SK-N-DZ (cell line): ENCODE data around the gene PSMA3. TPM values are rescaled to one million over a fixed set of nuclear protein-coding genes. Genes with fewer than 3 reads are reported as not detected.
"Not testable (repeated sequence)": the region's sequence is repeated elsewhere in the genome, so short reads cannot be mapped to it uniquely, and the experiment has no call there.

ENCODE experiments used
- DNase-seq: peaks from one replicate; pipeline ENCODE4 v3.0.0-alpha.2; 2015; ENCODE audit warnings: low spot score
- polyA plus RNA-seq, 2 experiments: library from polyadenylated mRNA; depleted of rRNA; stranded (reverse); fragments of >200 nt; gene quantifications; 2 replicates each; pipeline ENCODE4 v1.2.3, GENCODE V29; 2014

PSMA3 gene
- polyA plus RNA-seq (2014; cell fraction: cytosol; rRNA removed): 200 and 225 TPM in 2 replicates
- 116 and 148 TPM in 2 replicates for polyA plus RNA-seq (2014; cell fraction: nucleus; rRNA removed)

DNA sequence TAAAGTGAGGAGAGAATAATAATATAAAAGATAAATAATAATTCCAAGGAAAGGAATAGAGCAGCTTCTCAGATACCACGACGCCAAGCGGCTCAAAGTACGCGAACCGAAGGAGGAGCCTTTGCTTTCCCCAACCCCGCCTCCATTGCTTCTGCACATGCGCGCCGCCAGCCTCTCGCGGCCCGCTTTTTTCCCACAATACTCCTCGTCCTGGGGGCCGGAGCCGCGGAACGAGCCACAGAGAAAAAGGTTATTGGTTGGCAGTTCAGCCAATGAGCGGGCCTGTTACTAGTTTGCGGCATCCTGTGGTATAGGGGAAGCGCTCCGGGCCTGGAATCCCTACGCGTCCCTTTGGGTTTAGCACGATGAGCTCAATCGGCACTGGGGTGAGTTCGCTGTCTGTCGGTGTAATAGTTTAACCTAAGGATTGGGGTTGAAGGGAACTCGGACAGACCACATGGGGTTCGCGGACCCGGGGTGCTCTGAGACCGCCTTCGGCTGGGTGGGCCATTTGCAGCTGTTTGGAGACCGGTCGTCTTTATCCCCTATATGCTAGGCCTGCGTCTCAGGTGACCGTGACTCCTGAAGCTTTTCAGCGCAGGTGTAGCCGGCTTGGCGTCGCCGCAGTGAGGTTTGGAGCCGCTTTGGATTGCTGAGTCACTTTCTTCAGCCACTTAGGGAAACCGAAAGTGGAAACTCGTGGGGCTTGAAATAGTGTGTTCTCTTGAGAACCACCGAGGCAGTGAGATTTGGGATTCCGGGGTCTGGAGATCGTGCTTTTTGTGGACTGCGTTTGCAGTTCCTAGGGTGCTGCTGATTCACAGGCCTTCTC lies at the start of gene PSMA3:
PSMA3 (plus strand) TSS at position 288 of the 832 bp plus-strand sequence; CDS start at position 366, 78 bp downstream.
- DNase-seq: peak; percentile 95

DNA sequence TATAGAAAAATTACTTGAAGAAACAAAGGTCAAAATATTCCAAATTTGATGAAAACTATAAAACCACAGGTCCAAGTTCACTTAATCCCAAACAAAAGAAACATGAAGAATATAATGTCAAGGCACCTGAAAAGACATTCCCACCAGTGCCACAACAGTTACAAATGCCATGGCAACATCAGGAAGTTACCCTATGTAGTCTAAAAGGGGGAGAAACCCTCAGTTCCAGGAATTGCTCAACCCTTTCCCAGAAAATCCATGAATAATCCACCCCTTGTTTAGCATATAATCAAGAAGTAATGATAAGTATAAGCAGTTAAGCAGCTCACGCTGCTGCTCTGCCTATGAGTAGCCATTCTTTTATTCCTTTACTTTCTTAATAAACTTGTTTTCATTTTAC lies 48.4 kb upstream of the PSMA3 start:
- DNase-seq: no peak

DNA sequence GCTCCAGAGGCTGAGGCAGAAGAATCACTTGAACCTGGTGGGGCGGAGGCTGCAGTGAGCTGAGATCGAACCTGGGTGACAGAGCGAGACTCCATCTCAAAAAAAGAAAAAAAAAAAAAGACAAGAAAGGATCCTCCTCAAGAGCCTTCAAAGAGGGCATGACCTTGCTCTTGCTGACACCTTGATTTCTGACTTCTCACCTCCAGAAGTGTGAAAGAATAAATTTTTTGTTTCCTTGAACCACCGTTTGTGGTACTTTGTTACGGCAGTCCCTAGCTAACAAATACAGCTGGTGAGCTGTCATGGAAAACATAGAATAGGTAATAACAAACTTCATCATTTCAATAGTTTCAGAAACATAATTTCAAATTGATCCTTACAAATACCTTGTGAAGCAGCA lies 46.6 kb upstream of the PSMA3 start:
- no peak for DNase-seq

DNA sequence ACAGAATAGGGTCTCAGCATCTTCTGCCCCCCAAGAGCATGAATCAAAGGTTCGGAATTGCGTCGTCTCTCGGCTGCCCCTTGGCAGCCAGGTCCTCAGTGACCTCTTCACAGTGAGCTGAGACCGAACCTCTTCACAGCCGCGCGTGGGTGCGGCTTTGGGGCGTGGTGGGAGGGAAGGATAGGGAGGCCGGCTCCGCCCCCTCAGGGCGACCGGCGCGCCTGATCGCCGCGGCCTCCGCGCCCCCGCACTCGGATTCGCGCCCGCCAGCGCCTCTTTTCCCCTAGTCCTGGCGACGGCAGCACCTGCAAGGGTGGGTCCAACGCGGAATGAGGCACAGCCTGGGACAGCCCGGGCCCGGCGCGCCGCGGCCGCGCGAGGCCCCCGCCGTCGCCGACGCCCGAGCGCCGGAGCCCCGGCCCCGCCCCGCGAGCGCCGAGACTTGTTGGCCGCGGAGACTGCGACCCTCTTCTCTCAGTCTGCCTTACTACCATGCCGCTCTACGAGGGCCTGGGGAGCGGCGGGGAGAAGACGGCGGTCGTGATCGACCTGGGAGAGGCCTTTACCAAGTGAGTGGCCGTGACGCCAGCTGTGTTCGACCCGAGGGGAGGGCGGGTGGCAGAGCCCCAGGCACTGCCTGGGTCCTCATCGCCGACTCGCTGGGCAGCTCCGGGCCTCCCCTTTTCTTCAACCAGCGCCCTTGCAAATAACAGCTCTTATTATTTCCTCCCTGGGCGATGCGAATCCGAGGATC lies 44.7 kb upstream of the PSMA3 start, which contains the start of gene ACTR10:
ACTR10 (plus strand) TSS at position 424 of the 754 bp plus-strand sequence; CDS start at position 493, 69 bp downstream.
- DNase-seq: peak; percentile 86

DNA sequence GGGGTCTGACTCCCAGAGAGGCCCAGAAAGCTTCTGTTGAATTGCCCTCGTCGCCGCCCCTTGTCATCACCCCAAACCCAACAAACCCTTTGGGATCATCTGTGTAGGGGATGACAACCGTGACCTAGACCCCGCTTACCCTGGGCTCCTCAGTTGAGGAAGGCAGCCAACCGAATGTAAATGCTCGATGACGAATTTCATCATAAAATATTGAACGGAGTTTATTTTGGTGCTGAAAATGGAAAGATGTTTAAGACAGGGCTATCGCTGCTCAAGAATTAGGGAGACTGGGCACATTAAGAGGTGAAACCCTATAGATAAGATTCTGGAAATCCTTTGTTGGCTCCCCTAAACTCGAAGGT lies 44.2 kb upstream of the PSMA3 start:
- no peak for DNase-seq

DNA sequence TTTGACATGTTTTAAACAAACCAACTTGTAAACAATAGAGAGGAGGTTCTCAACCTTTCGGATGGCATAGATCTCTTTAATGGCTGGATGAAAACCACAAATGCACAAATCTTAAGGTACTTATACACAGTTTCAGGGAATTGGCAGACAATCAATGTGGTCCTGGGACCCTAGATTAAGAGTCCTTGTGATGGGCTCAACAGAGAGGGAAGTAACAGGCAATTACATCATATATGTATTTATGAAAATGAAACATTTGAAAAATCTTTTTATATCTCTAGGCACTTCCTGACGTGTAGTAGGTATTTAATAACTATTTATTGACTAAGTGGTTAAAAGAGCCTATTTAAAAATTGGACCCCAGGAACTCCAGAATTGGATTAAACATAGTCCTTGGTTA lies 43.8 kb upstream of the PSMA3 start:
- no peak for DNase-seq

DNA sequence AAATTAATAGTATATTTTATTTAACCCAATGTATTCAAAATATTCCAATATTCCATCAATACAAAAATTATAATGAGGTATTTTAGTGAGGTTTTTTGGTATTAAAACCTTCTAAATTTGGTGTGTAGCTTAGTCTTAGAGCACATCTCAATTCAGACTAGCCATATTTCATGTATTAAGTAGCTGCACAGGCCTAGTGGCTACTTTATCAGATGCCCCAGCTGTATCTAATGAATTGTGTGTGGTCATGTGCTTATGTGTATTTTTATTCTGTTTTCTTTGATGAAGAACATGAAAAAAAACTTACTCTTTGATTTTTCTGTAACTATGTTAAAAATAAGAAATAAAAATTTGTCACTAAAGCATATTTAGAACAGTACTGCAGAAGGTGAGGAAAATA lies 31.5 kb upstream of the PSMA3 start:
- DNase-seq: no peak

DNA sequence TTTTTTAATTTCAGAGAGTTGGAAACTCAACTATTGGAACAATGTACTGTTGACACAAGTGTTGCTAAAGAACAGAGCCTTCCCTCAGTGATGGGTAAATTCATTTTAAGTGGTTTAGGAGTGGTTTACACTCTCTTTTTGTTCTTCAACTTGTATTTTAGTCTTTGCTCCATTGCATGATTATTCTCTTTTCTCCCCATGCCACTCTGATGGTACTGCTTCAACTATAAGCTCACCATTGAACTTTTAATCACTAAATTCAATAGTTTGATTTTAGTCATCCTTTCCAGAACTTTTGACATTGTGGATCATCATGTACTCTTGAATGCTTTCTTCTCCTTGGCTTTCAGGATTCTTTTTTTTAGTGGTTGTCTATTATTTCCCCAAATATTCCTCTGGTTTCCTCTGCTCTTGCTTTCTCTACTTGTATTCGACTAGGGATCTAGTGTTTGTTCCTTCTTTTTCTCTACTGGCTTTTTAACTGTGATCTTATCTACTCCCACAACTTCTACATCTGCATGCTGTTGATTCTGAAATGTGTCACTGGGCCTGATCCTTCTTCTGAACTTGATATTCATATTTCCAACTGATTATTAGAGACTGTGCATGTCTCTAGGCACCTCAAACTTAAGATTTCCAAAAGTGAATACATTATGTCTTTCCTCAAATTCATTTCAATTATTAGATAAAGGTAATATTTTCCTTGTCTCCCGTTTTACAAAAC lies 29.3 kb upstream of the PSMA3 start:
- no peak for DNase-seq

DNA sequence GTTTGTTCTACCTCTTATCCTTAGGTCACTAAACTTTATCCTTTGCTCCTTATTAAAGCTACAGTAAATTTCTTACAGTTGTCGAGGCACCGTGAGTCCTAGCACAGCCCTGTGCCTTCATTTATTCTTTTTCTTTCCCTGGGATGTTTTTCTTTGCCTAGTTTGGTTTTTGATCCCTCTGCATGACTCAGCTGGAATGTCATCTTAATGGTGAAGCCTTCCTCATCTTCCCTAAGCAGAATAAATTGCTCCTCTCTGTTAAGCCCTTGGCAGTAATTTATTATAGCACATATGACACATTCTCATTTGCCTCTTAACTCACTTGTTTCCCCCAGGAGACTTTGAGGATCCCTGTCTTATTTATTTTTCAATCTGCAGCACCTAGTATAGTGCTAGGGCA lies 28.1 kb upstream of the PSMA3 start:
- DNase-seq: no peak

DNA sequence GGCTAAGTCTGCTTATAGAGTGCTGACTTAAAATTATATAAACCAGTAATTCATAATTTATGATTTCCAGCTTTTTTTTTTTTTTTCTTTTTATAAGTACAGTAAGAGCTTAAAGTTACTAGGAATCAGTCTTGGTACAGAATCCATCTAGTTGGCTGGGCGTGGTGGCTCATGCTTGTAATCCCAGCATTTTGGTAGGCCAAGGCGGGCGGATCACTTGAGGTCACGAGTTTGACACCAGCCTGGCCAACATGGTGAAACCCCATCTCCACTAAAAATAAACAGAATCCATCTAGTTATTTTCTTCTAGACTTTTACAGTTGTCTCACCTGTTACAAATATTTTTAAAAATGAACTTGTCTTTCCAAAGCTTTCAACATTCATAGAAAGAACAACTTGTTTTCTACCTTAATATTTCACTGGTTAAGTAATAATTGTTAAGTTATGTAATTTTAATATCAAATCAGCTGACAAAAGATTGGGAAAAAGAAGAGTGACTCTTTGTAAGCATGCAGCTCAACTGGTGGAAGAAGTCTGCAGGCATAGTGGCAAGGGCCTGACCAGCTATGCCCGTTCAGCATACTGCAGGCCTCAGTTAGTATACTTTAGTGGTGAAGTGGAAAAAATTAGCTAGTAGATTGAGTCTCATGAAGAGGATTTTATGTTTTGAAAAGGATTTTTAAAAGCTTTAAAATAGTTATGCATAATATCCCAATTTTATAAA lies 17.4 kb upstream of the PSMA3 start:
- no peak for DNase-seq

DNA sequence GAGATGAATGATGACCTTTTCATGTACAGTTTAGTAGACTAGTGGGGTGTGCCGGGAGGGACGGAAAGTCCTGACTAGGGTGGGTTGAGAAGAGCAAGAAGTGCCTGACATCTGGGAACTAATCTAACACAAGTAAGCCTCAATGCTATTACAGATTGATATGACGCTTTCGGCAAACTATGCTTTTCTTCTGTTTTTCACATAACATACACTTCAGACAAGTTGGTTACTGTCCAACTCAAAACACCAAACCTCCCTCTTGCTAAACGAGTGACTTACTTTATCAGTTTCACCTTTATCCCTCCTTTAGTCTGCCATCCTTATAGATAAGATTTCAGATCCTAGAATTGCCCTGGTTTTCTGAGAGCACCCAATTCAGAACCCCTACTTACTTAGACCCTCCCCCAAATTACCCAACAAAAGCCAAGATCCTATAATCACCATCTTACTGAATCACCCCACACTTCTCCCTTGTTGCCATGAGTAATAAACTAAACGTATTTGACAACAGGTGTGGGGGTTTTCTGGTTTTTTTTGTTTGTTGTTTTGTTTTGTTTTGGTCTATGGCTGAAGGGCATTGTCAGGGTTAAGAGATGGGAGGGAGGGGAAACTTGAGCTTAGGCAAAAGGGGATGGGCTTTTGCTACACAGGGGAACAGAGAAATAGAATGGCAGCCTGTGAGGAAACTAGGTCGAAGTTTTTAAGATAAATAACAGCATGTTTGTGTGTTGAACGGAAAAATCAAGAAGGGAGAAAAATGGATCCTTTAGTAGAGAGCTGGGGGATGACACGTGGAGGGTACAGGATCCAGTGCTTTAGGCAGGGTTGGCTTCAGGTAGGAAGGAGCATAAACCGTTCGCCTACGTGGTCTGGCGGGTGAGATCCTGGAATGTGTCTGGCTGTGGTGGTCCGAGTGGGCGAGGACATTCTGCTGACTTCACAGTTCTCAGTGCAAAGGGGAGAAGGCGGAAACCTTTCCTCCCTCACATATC lies 6.1 kb upstream of the PSMA3 start:
- no peak for DNase-seq

DNA sequence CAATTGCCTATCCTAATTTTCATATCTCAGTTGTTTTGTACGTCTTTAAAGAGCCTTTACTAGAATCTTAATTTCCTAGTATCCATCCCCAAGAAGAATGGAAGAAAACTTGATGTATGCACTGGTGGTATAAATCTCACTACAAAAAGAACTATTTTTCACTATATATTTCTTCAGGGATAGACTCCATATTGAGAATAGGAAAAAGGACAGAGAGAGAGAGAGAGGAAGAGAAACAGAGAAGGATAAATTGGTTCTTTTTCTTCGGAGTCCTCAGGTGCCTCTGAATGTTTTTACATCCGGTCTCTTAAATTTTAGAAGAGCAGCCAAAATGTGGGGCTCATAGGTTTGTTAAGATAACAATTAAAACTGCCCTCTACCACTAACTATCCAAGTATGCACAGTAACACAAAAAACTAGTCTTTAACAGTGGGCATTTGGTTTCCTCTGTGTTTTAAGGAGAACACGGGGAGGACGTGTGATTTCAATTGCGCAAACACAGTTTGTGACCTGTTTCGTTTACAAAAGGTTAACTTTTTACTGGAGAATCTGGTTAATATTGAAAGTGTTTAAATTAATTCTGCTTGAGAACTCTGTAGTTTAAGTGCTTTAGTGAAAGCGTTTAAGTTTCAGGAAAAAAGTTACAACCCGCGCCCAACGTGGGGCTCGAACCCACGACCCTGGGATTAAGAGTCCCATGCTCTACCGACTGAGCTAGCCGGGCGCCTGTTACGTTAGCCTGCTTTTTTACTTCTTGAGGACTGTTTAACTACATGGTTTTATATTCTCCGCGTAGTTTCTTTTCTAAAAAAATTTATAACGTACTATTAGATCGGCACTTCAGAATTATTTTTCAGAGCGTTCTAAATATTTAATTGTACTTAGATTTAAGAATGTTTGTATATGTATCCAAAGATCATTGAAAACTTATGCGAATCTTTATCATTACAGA lies 5.1 kb upstream of the PSMA3 start:
- DNase-seq: peak; percentile 62

DNA sequence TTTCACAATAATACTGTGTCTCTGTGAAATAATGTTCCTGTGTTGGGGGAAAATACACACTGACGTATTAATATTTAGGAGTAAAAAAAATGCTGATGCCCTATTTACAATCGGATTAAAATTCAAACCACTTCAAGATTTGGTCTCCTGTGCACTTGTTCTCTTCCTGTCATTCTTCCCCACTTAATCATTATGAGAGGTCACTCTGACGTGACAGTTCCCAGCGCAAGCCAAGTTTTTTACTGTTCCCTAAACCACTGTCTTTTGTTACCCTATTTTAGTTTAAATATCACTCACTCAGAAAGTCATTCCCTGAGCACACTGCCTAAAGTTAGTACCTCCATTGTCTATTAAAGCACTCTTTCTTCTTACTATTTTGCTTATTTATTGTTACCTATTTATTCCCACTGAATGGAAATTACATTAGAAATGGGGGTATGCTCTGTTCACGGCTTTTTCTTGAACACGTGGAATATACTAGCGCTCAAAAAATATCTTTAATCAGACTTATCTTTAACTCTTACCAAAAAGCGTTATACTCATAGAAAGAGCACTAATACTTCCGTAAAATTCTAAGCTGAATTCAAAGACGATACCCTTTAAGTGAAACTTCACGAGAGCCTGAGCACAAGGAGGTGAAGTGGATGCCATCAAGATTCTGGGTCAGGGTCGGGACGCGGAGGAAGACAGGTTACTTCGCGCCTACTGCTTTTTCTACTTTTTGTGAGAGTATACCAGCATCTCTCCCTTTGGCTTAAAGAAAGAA lies 670 bp upstream of the PSMA3 start:
- DNase-seq: peak; percentile 16

DNA sequence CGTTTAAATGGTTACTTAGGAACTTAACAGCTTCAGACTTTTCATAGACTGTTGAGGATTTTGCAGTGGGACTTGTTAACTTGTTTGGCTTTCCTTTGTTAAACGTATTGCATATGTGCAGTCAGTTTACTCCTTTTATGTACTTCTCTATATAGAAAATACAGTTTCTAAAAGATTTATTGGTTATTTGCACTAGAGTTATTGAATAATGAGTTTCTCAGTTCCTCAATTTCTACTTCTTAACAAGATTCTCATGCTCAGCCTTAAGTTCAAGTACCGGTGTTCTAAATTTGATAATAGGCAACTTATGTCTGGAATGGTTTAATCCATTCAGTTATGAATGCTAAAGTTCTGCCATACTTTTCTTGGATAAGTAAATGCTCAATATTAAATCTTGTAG lies 919 bp downstream of the PSMA3 start:
- DNase-seq: no peak

DNA sequence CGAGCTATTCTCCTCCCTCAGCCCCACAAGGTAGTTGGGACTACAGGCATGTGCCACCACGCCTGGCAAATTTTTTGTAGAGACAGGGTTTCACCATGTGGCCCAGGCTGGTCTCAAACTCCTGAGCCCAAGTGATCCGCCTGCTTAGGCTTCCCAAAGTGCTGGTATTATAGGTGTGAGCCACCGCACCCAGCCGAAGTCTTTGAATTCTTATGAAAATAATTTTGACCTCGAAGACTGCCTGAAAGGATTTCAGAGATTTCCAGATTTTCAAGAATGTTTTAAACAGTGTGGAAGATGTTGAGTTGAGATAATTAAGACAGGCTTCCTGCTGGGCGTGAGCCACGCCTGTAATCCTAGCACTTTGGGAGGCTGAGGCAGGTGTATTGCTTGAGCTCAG lies 5.0 kb downstream of the PSMA3 start:
- DNase-seq: no peak

DNA sequence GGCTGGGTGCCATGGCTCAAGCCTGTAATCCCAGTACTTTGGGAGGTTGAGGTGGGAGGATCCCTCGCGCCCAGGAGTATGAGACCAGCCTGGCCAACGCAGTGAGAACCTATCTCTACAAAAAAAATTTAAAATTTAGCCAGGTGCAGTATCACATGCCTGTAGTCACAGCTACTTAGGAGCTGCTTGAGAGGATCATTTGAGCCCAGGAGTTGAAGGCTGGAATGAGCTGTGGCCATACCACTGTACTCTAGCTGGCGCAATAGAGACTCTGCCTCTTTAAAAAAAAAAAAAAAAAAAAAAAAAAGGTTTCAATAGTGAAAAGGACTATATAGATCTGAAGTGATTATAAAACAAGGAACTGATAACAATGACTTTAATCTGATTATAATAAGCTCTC lies 13.5 kb downstream of the PSMA3 start:
- no peak for DNase-seq

DNA sequence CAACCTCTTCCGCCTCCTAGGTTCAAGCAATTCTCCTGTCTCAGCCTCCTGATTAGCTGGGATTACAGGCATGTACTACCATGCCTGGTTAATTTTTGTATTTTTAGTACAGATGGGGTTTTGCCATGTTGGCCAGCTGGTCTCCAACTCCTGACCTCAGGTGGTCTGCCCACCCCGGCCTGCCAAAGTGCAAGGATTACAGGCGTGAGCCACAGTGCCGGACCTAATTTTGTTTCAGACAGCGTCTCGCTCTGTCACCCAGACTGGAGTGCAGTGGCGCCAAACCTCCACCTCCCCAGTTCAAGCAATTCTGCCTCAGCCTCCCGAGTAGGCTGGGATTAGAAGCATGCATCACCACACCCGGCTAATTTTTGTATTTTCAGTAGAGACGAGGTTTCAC lies 17.4 kb downstream of the PSMA3 start:
- not testable (repeated sequence) for DNase-seq

DNA sequence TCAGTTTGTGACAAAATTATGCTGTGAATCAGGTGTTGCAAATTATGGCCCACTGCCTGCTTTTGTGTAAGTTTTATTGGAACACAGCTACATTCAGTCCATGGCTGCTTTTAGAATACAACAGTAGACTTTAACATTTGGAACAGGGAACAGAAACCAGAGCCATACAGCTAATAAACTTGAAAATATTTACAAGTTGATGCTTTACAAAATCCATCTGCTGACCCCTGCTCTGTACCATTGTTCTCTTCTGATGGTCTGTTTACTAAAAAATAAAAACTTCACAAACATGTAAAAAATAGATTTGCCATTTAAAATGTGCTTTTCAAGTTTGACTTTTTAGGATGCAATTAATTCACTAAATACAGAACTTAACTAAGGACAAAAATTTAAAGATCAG lies 20.8 kb downstream of the PSMA3 start:
- no peak for DNase-seq
